Measurements from ENCODE around the gene GGCT. TPM values are rescaled to one million over a fixed set of nuclear protein-coding genes. Genes with fewer than 3 reads are reported as not detected.
"Not testable (repeated sequence)": the region's sequence is repeated elsewhere in the genome, so short reads cannot be mapped to it uniquely, and the experiment has no call there.

GGCT gene
- total and polyA plus RNA-seq, 2 donors from 2014 or later = 23.8 to 70.1 TPM

GRCh38 chr7:30546596-30546995 is 42.0 kb upstream of the GGCT start:
- H3K9ac ChIP-seq (ENCODE audit: low read length in 3 of 3) = no peak overlapping the region
- TF ChIP-seq CTCF (IDR thresholded peaks at IDR 0.05; ENCODE audit: borderline replicate concordance, extremely low read depth, insufficient read depth) = no peak
- FAIRE-seq (no peak), DNase-seq (no peak)
- H3K36me3 ChIP-seq (ENCODE audit: control insufficient read depth in 2 of 3, insufficient read depth in 3 of 3, low read length in 3 of 3) = no peaks in the 10 kb centered on the region
- intact Hi-C loops (cut with DNase I) = no loop called here
- H3K4me1 ChIP-seq (ENCODE audit: control insufficient read depth in 2 of 3, insufficient read depth in 2 of 3, low read depth in 1 of 3, low read length in 3 of 3) = peaks cover 0 to 16% (median 6%) of the 10 kb centered on the region in 3 donors
- H3K4me3 ChIP-seq (ENCODE audit: low read length in 3 of 3) = no peak overlapping the region
- H3K27ac ChIP-seq (ENCODE audit: low read depth in 2 of 2, low read length in 2 of 2) = no peak overlapping the region
- no peaks in the 10 kb centered on the region for H3K27me3 ChIP-seq (ENCODE audit: control insufficient read depth, insufficient read depth, low read length)
- H3K9me3 ChIP-seq (ENCODE audit: control insufficient read depth in 2 of 3, insufficient read depth in 1 of 3, low read length in 3 of 3) = no peaks in the 10 kb centered on the region

GRCh38 chr7:30545791-30546555 is 41.3 kb upstream of the GGCT start:
- H3K27me3 ChIP-seq (ENCODE audit: control insufficient read depth, insufficient read depth, low read length) = no peaks in the 10 kb centered on the region
- no peaks in the 10 kb centered on the region for H3K9me3 ChIP-seq (ENCODE audit: control insufficient read depth in 2 of 3, insufficient read depth in 1 of 3, low read length in 3 of 3)
- DNase-seq = peak in 1 of 5 donors; percentile 38
- H3K27ac ChIP-seq (ENCODE audit: low read depth in 2 of 2, low read length in 2 of 2) = no peak overlapping the region
- H3K4me1 ChIP-seq (ENCODE audit: control insufficient read depth in 2 of 3, insufficient read depth in 2 of 3, low read depth in 1 of 3, low read length in 3 of 3) = peaks cover 0 to 11% (median 1%) of the 10 kb centered on the region in 3 donors
- no peak for TF ChIP-seq CTCF (IDR thresholded peaks at IDR 0.05; ENCODE audit: borderline replicate concordance, extremely low read depth, insufficient read depth)
- no peak for FAIRE-seq
- H3K9ac ChIP-seq (ENCODE audit: low read length in 3 of 3) = no peak overlapping the region
- intact Hi-C loops (cut with DNase I) = no loop called here
- no peaks in the 10 kb centered on the region for H3K36me3 ChIP-seq (ENCODE audit: control insufficient read depth in 2 of 3, insufficient read depth in 3 of 3, low read length in 3 of 3)
- H3K4me3 ChIP-seq (ENCODE audit: low read length in 3 of 3) = no peak overlapping the region

- no peak for TF ChIP-seq CTCF (IDR thresholded peaks at IDR 0.05; ENCODE audit: borderline replicate concordance, extremely low read depth, insufficient read depth)
- no peaks in the 10 kb centered on the region for H3K9me3 ChIP-seq (ENCODE audit: control insufficient read depth in 2 of 3, insufficient read depth in 1 of 3, low read length in 3 of 3)
- H3K27me3 ChIP-seq (ENCODE audit: control insufficient read depth, insufficient read depth, low read length) = no peaks in the 10 kb centered on the region
- DNase-seq (no peak), FAIRE-seq (no peak)
- H3K4me1 ChIP-seq (ENCODE audit: control insufficient read depth in 2 of 3, insufficient read depth in 2 of 3, low read depth in 1 of 3, low read length in 3 of 3) = peaks cover 0 to 5% (median 0%) of the 10 kb centered on the region in 3 donors
- intact Hi-C loops (cut with DNase I) = no loop called here
- no peak overlapping the region for H3K9ac ChIP-seq (ENCODE audit: low read length in 3 of 3)
- H3K4me3 ChIP-seq (ENCODE audit: low read length in 3 of 3) = no peak overlapping the region
- no peak overlapping the region for H3K27ac ChIP-seq (ENCODE audit: low read depth in 2 of 2, low read length in 2 of 2)
- no peaks in the 10 kb centered on the region for H3K36me3 ChIP-seq (ENCODE audit: control insufficient read depth in 2 of 3, insufficient read depth in 3 of 3, low read length in 3 of 3)
Measured at GRCh38 chr7:30543813-30544525, 39.3 kb upstream of the GGCT start.

- H3K9ac ChIP-seq (ENCODE audit: low read length in 3 of 3); H3K9me3 ChIP-seq (ENCODE audit: control insufficient read depth in 2 of 3, insufficient read depth in 1 of 3, low read length in 3 of 3); H3K4me1 ChIP-seq (ENCODE audit: control insufficient read depth in 2 of 3, insufficient read depth in 2 of 3, low read depth in 1 of 3, low read length in 3 of 3); DNase-seq; H3K27me3 ChIP-seq (ENCODE audit: control insufficient read depth, insufficient read depth, low read length); FAIRE-seq; intact Hi-C loops (cut with DNase I); H3K4me3 ChIP-seq (ENCODE audit: low read length in 3 of 3); H3K36me3 ChIP-seq (ENCODE audit: control insufficient read depth in 2 of 3, insufficient read depth in 3 of 3, low read length in 3 of 3); H3K27ac ChIP-seq (ENCODE audit: low read depth in 2 of 2, low read length in 2 of 2): not testable (repeated sequence)
Measured at GRCh38 chr7:30543115-30543514, 38.5 kb upstream of the GGCT start.
